HG02763 (cell line): ENCODE data around the gene TEX36.
"Not testable (repeated sequence)": the region's sequence is repeated elsewhere in the genome, so short reads cannot be mapped to it uniquely, and the experiment has no call there.

Experiments used
- ATAC-seq: cut with Tn5 transposase; IDR thresholded peaks from one replicate; pipeline ENCODE4 v1.9.1; 2021; ENCODE audit warnings: mild to moderate bottlenecking, moderate library complexity; ENCODE audit not compliant: unreplicated experiment

TEX36 gene

GRCh38 chr10:125637496-125637895, 45.5 kb downstream of the TEX36 start:
- no peak for ATAC-seq

GRCh38 chr10:125634606-125635005, 48.4 kb downstream of the TEX36 start:
- no peak for ATAC-seq

GRCh38 chr10:125633517-125633999, 49.4 kb downstream of the TEX36 start:
- no peak for ATAC-seq

- ATAC-seq: no peak
These were observed 51.2 kb downstream of the TEX36 start for GRCh38 chr10:125631806-125632205.

GRCh38 chr10:125629758-125630376, 53.1 kb downstream of the TEX36 start:
- no peak for ATAC-seq

- no peak for ATAC-seq
These were observed 54.6 kb downstream of the TEX36 start for GRCh38 chr10:125628104-125629049.

GRCh38 chr10:125627646-125628045, 55.3 kb downstream of the TEX36 start:
- ATAC-seq: no peak

GRCh38 chr10:125626671-125627070, 56.3 kb downstream of the TEX36 start:
- ATAC-seq: no peak

GRCh38 chr10:125625586-125625985, 57.4 kb downstream of the TEX36 start:
- ATAC-seq: no peak

GRCh38 chr10:125624800-125625199, 58.2 kb downstream of the TEX36 start:
- ATAC-seq: no peak

- no peak for ATAC-seq
These were observed 61.9 kb downstream of the TEX36 start for GRCh38 chr10:125621052-125621451.

- ATAC-seq: no peak
These were observed 62.6 kb downstream of the TEX36 start for GRCh38 chr10:125620401-125620800.

GRCh38 chr10:125613062-125613461, 69.9 kb downstream of the TEX36 start:
- ATAC-seq: not testable (repeated sequence)

GRCh38 chr10:125611756-125612155, 71.2 kb downstream of the TEX36 start:
- no peak for ATAC-seq

- no peak for ATAC-seq
These were observed 71.7 kb downstream of the TEX36 start for GRCh38 chr10:125611216-125611615.

- ATAC-seq: no peak
These were observed 73.1 kb downstream of the TEX36 start for GRCh38 chr10:125609859-125610258.

GRCh38 chr10:125608474-125608873, 74.5 kb downstream of the TEX36 start:
- ATAC-seq: no peak

- no peak for ATAC-seq
These were observed 75.2 kb downstream of the TEX36 start for GRCh38 chr10:125607689-125608290.

- ATAC-seq: no peak
These were observed 76.5 kb downstream of the TEX36 start for GRCh38 chr10:125606414-125607010.
